ENCODE results near the gene CLEC18C.
"Not testable (repeated sequence)": the region's sequence is repeated elsewhere in the genome, so short reads cannot be mapped to it uniquely, and the experiment has no call there.

DNA sequence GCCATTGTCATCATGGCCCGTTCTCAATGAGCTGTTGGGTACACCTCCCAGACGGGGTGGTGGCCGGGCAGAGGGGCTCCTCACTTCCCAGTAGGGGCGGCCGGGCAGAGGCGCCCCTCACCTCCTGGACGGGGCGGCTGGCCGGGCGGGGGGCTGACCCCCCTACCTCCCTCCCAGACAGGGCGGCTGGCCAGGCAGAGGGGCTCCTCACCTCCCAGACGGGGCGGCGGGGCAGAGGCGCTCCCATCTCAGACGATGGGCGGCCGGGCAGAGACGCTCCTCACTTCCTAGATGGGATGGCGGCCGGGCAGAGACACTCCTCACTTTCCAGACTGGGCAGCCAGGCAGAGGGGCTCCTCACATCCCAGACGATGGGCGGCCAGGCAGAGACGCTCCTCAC is 51.1 kb downstream of the CLEC18C start:
- TF ChIP-seq, protein P1, sequence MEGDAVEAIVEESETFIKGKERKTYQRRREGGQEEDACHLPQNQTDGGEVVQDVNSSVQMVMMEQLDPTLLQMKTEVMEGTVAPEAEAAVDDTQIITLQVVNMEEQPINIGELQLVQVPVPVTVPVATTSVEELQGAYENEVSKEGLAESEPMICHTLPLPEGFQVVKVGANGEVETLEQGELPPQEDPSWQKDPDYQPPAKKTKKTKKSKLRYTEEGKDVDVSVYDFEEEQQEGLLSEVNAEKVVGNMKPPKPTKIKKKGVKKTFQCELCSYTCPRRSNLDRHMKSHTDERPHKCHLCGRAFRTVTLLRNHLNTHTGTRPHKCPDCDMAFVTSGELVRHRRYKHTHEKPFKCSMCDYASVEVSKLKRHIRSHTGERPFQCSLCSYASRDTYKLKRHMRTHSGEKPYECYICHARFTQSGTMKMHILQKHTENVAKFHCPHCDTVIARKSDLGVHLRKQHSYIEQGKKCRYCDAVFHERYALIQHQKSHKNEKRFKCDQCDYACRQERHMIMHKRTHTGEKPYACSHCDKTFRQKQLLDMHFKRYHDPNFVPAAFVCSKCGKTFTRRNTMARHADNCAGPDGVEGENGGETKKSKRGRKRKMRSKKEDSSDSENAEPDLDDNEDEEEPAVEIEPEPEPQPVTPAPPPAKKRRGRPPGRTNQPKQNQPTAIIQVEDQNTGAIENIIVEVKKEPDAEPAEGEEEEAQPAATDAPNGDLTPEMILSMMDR (IDR thresholded peaks at IDR 0.05), result not testable (repeated sequence)
- TF ChIP-seq POLR2A (IDR thresholded peaks at IDR 0.05), result not testable (repeated sequence)

All from upper lobe of left lung (tissue), 4 donors.